Measurements from ENCODE around the gene SIK3. TPM values are rescaled to one million over a fixed set of nuclear protein-coding genes. Genes with fewer than 3 reads are reported as not detected.

SIK3 gene
- total RNA-seq, 2 experiments from 2014 or later = 81.4 to 86.1 TPM

- DNase-seq (no peak), ATAC-seq (ENCODE audit: poor library complexity) (no peak)
- H3K27me3 Mint-ChIP-seq = no peaks in the 10 kb centered on the region
- no peak overlapping the region for H3K4me3 Mint-ChIP-seq
- Histone ChIP-seq H3K36me3 (ENCODE audit: insufficient read depth, low read length) (no peaks in the 10 kb centered on the region), H3K4me1 (ENCODE audit: insufficient read depth, low read length) (peaks cover 20% of the 10 kb centered on the region), H3K4me3 (ENCODE audit: low read length) (no peak overlapping the region), H3K27me3 (ENCODE audit: control insufficient read depth in 1 of 2, insufficient read depth in 2 of 2, low read length in 2 of 2) (no peaks in the 10 kb centered on the region), H3K9me3 (ENCODE audit: control insufficient read depth in 1 of 2, insufficient read depth in 1 of 2, low read length in 2 of 2) (no peaks in the 10 kb centered on the region), H3K27ac (ENCODE audit: low read depth in 1 of 2, low read length in 2 of 2) (no peak overlapping the region)
- peaks cover 82% of the 10 kb centered on the region for H3K4me1 Mint-ChIP-seq (ENCODE audit: low read depth)
- intact Hi-C loops (cut with DNase I, micrococcal nuclease) = loop anchor here in 1 of 2 experiments (5.0 kb wide), 1 partner anchor 57 kb away; the partner anchor contains the start of gene SIK3
- POLR2A ChIA-PET = interaction anchor here (1.2 to 1.7 kb wide), 2 partner anchors 58 to 104 kb away, joined by 3 to 4 read pairs; partner anchors contain the start of genes PAFAH1B2 and SIK3
- H3K36me3 Mint-ChIP-seq (ENCODE audit: low read depth) = no peaks in the 10 kb centered on the region
- no peak overlapping the region for H3K27ac Mint-ChIP-seq
- CTCF ChIA-PET = interaction anchor here (0.5 to 1.2 kb wide), 3 partner anchors 16 to 38 kb away, joined by 3 to 4 read pairs (median 3); no protein-coding TSS in a partner anchor
- no peak for TF ChIP-seq CTCF (IDR thresholded peaks at IDR 0.05)
- no peaks in the 10 kb centered on the region for H3K9me3 Mint-ChIP-seq
These were observed 58.3 kb downstream of the SIK3 start for GRCh38 chr11:117039900-117040299.

GRCh38 chr11:117039270-117039669, 59.0 kb downstream of the SIK3 start:
- peaks cover 79% of the 10 kb centered on the region for H3K4me1 Mint-ChIP-seq (ENCODE audit: low read depth)
- no peaks in the 10 kb centered on the region for H3K36me3 ChIP-seq (ENCODE audit: insufficient read depth, low read length)
- TF ChIP-seq CTCF (IDR thresholded peaks at IDR 0.05) = no peak
- no peak overlapping the region for H3K4me3 Mint-ChIP-seq
- no peaks in the 10 kb centered on the region for H3K27me3 ChIP-seq (ENCODE audit: control insufficient read depth in 1 of 2, insufficient read depth in 2 of 2, low read length in 2 of 2)
- no peaks in the 10 kb centered on the region for H3K9me3 ChIP-seq (ENCODE audit: control insufficient read depth in 1 of 2, insufficient read depth in 1 of 2, low read length in 2 of 2)
- intact Hi-C loops (cut with DNase I, micrococcal nuclease) = loop anchor here in 1 of 2 experiments (5.0 kb wide), 1 partner anchor 58 kb away; the partner anchor contains the start of gene SIK3
- H3K27me3 Mint-ChIP-seq = no peaks in the 10 kb centered on the region
- peaks cover 17% of the 10 kb centered on the region for H3K4me1 ChIP-seq (ENCODE audit: insufficient read depth, low read length)
- POLR2A ChIA-PET = interaction anchor here (1.2 to 1.7 kb wide), 2 partner anchors 59 to 104 kb away, joined by 3 to 4 read pairs; partner anchors contain the start of genes PAFAH1B2 and SIK3
- no peaks in the 10 kb centered on the region for H3K9me3 Mint-ChIP-seq
- no peak overlapping the region for H3K27ac ChIP-seq (ENCODE audit: low read depth in 1 of 2, low read length in 2 of 2)
- CTCF ChIA-PET = interaction anchor here (0.6 kb wide), 1 partner anchor 24 kb away, joined by 3 read pairs; no protein-coding TSS in a partner anchor
- no peaks in the 10 kb centered on the region for H3K36me3 Mint-ChIP-seq (ENCODE audit: low read depth)
- no peak overlapping the region for H3K4me3 ChIP-seq (ENCODE audit: low read length)
- H3K27ac Mint-ChIP-seq = no peak overlapping the region
- DNase-seq (no peak), ATAC-seq (ENCODE audit: poor library complexity) (no peak)

GRCh38 chr11:117037975-117038350, 60.3 kb downstream of the SIK3 start:
- no peaks in the 10 kb centered on the region for H3K9me3 Mint-ChIP-seq
- no peaks in the 10 kb centered on the region for H3K36me3 Mint-ChIP-seq (ENCODE audit: low read depth)
- H3K4me3 ChIP-seq (ENCODE audit: low read length) = no peak overlapping the region
- H3K27me3 Mint-ChIP-seq = no peaks in the 10 kb centered on the region
- ChIA-PET POLR2A (interaction anchor here (0.7 to 1.0 kb wide), 2 partner anchors 13 to 129 kb away, joined by 3 read pairs; no protein-coding TSS in a partner anchor), CTCF (no interaction called here)
- H3K4me1 Mint-ChIP-seq (ENCODE audit: low read depth) = peaks cover 75% of the 10 kb centered on the region
- DNase-seq (peak in 1 of 14 experiments; percentile 13), ATAC-seq (ENCODE audit: poor library complexity) (peak; percentile 21)
- H3K27me3 ChIP-seq (ENCODE audit: control insufficient read depth in 1 of 2, insufficient read depth in 2 of 2, low read length in 2 of 2) = no peaks in the 10 kb centered on the region
- peak overlapping the region; percentile 50 for H3K4me3 Mint-ChIP-seq
- TF ChIP-seq CTCF (IDR thresholded peaks at IDR 0.05) = no peak
- H3K9me3 ChIP-seq (ENCODE audit: control insufficient read depth in 1 of 2, insufficient read depth in 1 of 2, low read length in 2 of 2) = no peaks in the 10 kb centered on the region
- peaks cover 17% of the 10 kb centered on the region for H3K4me1 ChIP-seq (ENCODE audit: insufficient read depth, low read length)
- peak overlapping the region in 1 of 2 donors; percentile 68 for H3K27ac ChIP-seq (ENCODE audit: low read depth in 1 of 2, low read length in 2 of 2)
- intact Hi-C loops (cut with DNase I, micrococcal nuclease) = loop anchor here in 1 of 2 experiments (2.0 to 5.0 kb wide), 2 partner anchors 17 to 59 kb away; partner anchors contain the start of gene SIK3
- H3K27ac Mint-ChIP-seq = peak overlapping the region; percentile 72
- no peaks in the 10 kb centered on the region for H3K36me3 ChIP-seq (ENCODE audit: insufficient read depth, low read length)

All from CD4-positive, alpha-beta T cell (primary cell).